Measurements from ENCODE around the gene FGD3.

DNA sequence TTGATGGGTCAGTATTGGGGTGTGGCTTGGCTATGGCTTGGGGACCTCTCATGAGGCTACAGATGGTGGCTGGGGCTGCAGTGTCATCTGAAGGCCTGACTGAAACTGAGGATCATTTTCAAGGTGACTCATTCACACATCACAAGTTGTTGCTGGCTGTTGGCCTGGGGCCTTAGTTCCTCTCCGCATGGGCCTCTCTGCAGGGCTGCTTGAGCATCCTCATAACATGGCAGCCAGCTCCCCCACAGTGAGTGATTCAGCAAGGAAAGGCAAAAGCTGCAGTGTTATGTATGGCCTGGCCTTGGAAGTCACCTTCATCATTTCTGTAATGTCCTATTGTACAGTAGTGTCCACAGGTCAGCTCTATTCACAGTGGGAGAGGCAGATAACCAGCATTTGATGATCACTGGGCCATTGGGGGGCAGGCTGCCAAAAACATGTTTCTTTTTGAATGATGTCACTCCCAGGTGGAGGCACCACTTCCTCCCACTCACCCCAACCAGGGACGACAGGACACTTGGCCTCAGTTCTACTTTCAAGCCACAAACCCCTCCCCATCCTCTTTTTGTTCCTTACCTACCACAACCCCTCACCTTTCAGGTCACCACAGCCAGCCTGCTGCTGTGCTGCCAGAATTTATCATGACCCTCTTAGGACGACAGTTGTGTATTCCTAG is 14.4 kb downstream of the FGD3 start:
- TF ChIP-seq, protein P1, sequence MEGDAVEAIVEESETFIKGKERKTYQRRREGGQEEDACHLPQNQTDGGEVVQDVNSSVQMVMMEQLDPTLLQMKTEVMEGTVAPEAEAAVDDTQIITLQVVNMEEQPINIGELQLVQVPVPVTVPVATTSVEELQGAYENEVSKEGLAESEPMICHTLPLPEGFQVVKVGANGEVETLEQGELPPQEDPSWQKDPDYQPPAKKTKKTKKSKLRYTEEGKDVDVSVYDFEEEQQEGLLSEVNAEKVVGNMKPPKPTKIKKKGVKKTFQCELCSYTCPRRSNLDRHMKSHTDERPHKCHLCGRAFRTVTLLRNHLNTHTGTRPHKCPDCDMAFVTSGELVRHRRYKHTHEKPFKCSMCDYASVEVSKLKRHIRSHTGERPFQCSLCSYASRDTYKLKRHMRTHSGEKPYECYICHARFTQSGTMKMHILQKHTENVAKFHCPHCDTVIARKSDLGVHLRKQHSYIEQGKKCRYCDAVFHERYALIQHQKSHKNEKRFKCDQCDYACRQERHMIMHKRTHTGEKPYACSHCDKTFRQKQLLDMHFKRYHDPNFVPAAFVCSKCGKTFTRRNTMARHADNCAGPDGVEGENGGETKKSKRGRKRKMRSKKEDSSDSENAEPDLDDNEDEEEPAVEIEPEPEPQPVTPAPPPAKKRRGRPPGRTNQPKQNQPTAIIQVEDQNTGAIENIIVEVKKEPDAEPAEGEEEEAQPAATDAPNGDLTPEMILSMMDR (IDR thresholded peaks at IDR 0.05; ENCODE audit: low read depth, low read length, poor library complexity, severe bottlenecking): no peak
- TF ChIP-seq EZH2phosphoT487 (IDR thresholded peaks at IDR 0.05; ENCODE audit: borderline replicate concordance, low read length): no peak
